ENCODE data around the gene TMEM109.

The TMEM109 gene

GRCh38 chr11:60927061-60927592 lies 13.2 kb downstream of the TMEM109 start:
- TF ChIP-seq CTCF (IDR thresholded peaks at IDR 0.05; ENCODE audit: low read depth, low read length, missing control alignments): no peak
- no peak overlapping the region for H3K4me3 ChIP-seq (ENCODE audit: low read depth, low read length)
- no peak for DNase-seq (ENCODE audit: low read depth)

- no peak for TF ChIP-seq CTCF (IDR thresholded peaks at IDR 0.05; ENCODE audit: low read depth, low read length, missing control alignments)
- no peak overlapping the region for H3K4me3 ChIP-seq (ENCODE audit: low read depth, low read length)
Observed at GRCh38 chr11:60927600-60927999, 13.6 kb downstream of the TMEM109 start.

GRCh38 chr11:60928563-60929001 lies 14.6 kb downstream of the TMEM109 start:
- no peak for DNase-seq (ENCODE audit: low read depth)

More at GRCh38 chr11:60927600-60927999, 13.6 kb downstream of the TMEM109 start:
- DNase-seq (ENCODE audit: low read depth): no peak

GRCh38 chr11:60929764-60930163 lies 15.8 kb downstream of the TMEM109 start:
- no peak for DNase-seq (ENCODE audit: low read depth)
- no peak overlapping the region for H3K4me3 ChIP-seq (ENCODE audit: low read depth, low read length)
- no peak for TF ChIP-seq CTCF (IDR thresholded peaks at IDR 0.05; ENCODE audit: low read depth, low read length, missing control alignments)

More at GRCh38 chr11:60928563-60929001, 14.6 kb downstream of the TMEM109 start:
- no peak overlapping the region for H3K4me3 ChIP-seq (ENCODE audit: low read depth, low read length)
- no peak for TF ChIP-seq CTCF (IDR thresholded peaks at IDR 0.05; ENCODE audit: low read depth, low read length, missing control alignments)

GRCh38 chr11:60930394-60930793 lies 16.4 kb downstream of the TMEM109 start:
- no peak for TF ChIP-seq CTCF (IDR thresholded peaks at IDR 0.05; ENCODE audit: low read depth, low read length, missing control alignments)
- DNase-seq (ENCODE audit: low read depth): no peak

GRCh38 chr11:60931917-60932316 lies 18.0 kb downstream of the TMEM109 start:
- H3K4me3 ChIP-seq (ENCODE audit: low read depth, low read length): no peak overlapping the region
- TF ChIP-seq CTCF (IDR thresholded peaks at IDR 0.05; ENCODE audit: low read depth, low read length, missing control alignments): no peak
- no peak for DNase-seq (ENCODE audit: low read depth)

More at GRCh38 chr11:60930394-60930793, 16.4 kb downstream of the TMEM109 start:
- no peak overlapping the region for H3K4me3 ChIP-seq (ENCODE audit: low read depth, low read length)
